ENCODE measurements around the gene SPAG6.

GRCh38 chr10:22345301-22346095, at the start of gene SPAG6:
- TF ChIP-seq POLR2A (IDR thresholded peaks at IDR 0.05; ENCODE audit: control extremely low read depth in 1 of 2, low read depth in 2 of 2, low read length in 2 of 2) (no peak), SP1 (IDR thresholded peaks at IDR 0.05; ENCODE audit: low read depth, low read length) (no peak), POLR2AphosphoS5 (IDR thresholded peaks at IDR 0.05; ENCODE audit: low read depth, low read length) (no peak), CTCF (IDR thresholded peaks at IDR 0.05; ENCODE audit: control extremely low read depth in 1 of 3, insufficient read depth in 1 of 3, low read depth in 1 of 3, low read length in 3 of 3) (peak in 1 of 3 experiments; percentile 3; a peak in 1 of 4 replicates), CHD2 (IDR thresholded peaks at IDR 0.05; ENCODE audit: low read length) (no peak), EZH2 (IDR thresholded peaks at IDR 0.05; ENCODE audit: low read depth, low read length, severe bottlenecking) (peak; percentile 82), TAF7 (optimal IDR thresholded peaks at IDR 0.05; ENCODE audit: borderline replicate concordance, low read depth, low read length) (no peak), TAF1 (IDR thresholded peaks at IDR 0.05; ENCODE audit: low read depth, low read length) (no peak), RFX5 (IDR thresholded peaks at IDR 0.05; ENCODE audit: borderline replicate concordance, low read depth, low read length) (no peak), MAX (IDR thresholded peaks at IDR 0.05) (peak; percentile 95), SUZ12 (IDR thresholded peaks at IDR 0.05; ENCODE audit: low read length) (peak; percentile 72), RAD21 (IDR thresholded peaks at IDR 0.05 in 1 of 2, conservative IDR thresholded peaks at IDR 0.05 in 1 of 2; ENCODE audit: low read depth in 2 of 2, low read length in 2 of 2) (peak in 1 of 2 experiments; percentile 8; a peak in 1 of 4 replicates), JUN (IDR thresholded peaks at IDR 0.05; ENCODE audit: low read depth, low read length) (no peak)
- TF ChIP-seq, protein P1, sequence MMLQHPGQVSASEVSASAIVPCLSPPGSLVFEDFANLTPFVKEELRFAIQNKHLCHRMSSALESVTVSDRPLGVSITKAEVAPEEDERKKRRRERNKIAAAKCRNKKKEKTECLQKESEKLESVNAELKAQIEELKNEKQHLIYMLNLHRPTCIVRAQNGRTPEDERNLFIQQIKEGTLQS (IDR thresholded peaks at IDR 0.05; ENCODE audit: insufficient read depth, low read depth, low read length), result no peak

All from H1 (cell line).